Measurements from ENCODE around the gene NPHP4.

NPHP4 gene

DNA sequence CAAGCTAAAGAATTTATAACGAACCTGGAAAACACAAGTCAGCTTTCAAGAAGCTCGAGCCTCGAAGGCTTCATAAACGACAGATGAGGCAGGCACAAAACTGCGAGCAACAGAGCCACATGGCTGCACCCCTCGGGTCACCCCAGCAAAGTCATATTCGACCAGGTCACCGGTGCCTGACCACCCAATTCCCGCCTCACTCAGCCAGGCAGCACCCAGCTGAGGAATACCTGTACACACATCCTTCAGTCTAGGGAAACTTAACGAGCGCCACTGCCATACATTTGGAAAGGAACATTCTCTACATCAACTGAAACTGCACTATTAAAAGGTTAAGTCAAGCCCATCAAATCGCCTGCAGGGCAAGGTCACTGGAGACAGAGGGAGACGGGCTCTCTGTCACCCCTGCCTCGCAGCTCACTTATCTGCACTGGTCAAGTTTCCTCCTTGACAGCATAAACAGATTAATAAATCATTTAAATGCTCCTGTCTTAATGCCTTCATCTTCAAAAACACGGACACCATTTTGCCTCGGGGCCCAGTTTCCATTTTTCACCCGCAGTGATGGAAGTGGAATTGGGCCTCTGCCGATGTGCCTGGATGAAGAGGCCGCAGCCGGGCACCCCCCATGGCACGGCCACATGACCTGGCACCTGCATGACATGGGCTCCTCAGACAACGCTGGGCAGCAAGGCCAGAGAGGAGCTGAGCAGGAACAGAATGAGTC, 20.6 kb downstream of the NPHP4 start:
- no peak for DNase-seq (ENCODE audit: low spot score)

DNA sequence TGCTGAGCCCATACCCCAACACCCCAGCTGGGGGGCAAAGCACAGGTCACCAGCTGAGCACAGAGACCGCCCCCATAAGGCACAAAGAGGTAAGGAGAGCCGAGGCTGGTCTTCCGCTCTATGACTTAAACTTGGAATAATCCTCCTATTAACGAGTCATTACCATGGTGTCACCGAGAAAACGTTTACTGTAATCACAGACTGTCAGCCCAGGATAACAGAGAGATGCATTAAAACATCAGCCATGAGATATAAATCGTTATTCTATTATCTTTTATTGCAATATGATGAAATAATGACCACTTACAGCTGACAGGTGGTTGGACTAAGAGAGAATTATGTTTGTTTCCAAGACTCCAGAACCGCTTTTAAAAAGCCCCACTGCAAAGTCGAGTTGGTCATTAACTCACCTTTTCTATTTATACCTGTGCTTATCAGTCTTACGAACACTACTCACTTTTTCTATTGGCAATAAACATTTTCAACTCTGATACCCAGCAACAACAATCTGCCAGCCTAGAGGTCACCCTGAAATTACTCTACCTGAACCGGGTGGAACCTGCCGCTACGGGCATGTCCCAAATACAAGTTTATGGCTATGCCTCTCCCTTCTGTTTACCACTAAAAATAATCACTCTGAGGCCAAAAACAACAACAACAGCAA, 21.5 kb downstream of the NPHP4 start:
- DNase-seq (ENCODE audit: low spot score): no peak

DNA sequence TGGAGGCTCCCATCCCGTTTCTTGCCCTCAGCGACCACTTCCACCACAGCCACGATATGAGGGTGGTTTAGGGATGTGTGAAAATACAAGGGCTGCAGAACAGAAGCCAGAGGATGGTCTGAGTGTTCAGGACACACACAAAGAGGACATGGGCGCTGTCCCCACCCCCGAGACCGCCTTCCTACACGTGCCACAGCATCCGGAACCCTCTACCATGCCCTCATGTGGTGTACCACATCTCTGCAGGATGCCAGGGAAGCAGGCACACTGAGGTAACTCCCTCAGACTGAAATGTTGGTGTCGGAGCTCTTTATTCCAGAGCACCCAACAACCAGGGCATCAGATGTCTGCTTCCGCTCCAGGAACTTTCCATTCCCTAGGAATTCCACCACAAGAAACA, 23.1 kb downstream of the NPHP4 start:
- no peak for DNase-seq (ENCODE audit: low spot score)

DNA sequence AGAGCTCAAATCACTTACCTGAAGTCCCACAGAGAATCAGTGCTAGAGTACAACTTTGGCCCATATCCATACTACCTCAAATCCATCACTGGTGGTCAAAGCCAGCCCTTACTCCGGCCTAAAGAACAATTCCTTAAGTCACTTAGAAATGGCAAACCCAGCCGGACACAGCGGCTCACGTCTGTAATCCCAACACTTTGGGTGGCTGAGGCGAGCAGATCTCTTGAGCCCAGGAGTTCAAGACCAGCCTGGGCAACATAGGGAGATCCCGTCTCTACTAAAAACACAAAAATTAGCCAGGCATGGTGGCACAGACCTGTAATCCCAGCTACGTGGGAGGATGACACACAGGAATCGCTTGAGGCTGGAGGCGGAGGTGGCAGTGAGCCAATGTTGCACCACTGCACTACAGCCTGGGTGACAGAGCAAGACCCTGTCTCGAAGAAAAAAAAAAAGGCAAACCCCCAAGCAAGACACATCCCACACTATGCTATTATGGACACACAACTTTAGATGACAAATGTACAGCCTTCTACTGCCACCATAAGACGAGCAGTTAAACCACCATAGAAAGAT, 24.0 kb downstream of the NPHP4 start:
- no peak for DNase-seq (ENCODE audit: low spot score)

DNA sequence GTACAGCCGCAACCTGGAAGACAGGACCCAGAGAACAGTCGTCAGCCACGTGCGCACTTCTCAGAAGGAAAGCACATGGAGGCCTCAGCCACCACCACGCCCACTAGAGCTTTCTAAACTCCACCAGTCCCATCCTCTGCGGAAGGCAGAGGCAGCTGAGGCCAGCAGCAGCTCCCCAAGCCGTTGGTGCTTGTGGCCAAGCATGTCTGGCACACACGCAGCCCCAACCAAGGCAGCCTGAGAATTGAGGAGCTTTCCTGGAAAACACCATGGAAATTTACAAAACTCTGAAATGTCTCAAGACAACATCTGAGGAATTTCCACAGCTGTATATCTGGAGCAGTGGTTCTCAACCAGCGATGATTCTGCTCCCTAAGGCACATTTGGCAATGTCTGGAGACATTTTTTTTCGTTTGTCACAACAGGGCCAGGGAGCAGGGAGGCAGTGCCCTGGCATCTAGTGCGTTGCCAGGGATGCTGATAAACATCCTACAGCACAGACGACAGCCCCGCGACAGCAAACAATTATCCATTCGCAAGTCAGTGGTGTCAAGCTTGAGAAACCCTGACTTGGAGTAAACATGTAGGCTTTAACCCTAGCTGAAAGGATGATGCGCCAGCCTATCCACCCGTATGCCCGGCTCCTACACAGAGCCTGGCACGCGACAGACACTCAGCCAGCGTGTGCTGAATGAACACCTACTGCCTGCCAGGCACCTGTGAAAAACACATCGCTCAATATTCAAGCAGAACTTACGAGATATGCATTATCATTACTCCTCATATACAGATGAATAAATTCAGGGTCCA, 24.7 kb downstream of the NPHP4 start:
- peak; percentile 30 for DNase-seq (ENCODE audit: low spot score)

DNA sequence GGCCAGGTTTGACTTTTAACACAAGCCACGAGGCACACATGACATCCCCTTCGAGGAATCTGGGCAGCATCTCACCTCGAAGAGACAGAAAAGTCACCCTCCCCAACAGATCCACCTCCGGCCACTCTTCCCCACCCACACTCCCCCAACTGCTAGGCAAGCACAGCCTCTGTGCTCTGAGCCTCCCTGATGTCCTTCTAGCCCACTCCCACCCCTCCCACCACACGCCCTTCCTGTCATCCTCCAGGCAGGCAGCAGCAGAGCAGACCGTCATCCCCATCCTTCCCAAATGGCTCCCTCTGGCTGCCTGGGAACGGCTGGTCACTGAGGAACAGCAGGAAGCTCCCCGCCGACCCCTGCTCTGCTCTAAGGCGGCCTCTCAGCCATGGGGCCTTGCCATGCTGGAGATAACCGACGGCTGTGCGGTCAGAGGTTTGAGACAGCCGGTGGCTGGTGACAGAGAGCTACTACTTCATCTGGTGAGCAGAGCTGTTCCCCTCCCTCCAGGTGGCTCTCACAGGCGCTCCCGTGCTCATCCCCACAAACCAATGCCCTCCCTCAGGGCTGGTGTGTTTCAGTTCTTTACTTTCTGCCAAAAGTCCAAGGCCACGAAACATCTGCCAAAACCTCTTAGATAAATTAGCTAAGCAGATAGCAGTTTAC, 25.6 kb downstream of the NPHP4 start:
- DNase-seq (ENCODE audit: low spot score): no peak

DNA sequence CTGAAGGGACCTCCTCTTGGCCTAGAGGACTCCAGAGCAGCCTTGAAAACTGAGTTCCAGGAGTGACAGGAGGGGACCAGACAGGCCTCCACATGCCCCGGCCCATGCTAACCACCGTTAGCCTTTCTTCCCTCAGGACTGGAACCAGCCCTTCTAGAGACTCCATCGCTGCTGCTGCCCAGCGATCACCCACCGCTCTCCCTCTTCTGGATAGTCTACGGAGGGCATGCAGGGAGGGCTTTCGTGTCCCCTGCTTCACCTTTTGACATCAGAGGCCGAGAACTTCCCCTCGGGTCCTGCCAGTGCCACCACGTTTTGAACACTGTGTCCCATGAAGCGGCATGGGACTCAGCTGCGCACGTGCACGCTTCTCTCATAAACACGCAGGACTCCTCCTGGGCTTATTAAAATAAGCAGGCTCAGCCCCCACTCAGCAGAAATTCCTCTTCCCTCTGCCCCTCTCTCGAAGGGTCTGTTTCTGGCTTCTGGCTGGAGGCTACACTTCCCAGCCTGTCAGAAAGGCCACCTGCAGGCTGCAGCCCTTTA, 26.6 kb downstream of the NPHP4 start:
- no peak for DNase-seq (ENCODE audit: low spot score)

DNA sequence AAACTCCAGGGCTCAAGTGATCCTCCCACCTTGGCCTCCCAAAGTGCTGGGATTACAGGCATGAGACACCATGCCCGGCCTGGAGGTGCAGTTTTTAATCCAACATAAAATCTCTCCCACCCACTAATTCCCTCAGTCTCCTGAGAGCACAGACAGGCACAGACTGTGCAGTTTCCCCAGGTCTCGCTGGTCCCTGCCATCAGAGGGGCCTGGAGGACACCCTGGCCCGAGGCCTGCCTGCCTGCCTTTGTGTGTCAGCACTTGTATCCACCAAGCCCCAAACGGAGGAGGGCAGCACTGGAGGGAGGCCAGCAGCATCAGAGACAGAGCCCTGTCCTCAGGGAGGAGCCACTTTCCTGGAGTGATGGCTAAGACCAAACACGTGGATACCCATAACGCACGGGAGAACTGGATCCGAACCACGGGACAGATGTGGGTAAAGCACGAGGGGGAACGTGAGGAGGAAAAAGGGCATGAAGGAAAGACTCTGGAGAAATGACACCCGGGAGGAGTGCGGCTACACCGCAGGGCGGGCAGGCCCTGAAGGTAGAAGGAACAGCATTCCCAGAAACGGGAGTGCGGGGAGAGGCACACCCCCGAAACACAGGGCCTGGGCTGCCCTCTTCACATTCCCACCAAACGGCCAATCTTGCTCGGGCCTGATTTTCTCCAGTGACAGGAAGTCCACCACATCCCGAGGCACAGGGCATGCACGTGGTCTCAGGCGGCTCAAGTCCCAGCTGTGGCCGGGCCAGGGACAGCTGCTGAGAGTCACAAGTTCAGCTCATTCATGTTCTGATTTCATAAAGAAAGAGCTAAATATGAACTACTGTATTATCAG, 29.7 kb downstream of the NPHP4 start:
- no peak for DNase-seq (ENCODE audit: low spot score)

DNA sequence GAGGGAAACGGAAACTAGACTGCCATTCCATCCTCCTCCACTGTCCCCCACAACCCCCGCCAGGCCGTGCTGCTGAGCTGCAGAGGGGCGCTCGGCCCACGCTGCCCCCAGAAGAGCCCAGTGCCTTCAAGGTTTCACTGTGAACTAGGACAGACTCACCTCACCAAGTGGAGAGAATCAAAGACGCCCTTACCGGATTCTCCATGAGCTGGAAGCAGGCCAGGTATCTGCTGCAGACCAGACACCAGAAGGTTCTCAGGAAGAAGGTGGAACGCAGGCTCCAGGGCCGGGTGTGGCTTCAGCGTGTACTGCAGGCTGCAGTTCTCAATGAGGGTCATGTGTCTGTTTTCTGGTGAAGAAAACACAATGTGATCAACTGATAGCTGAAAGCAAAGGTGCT, 30.6 kb downstream of the NPHP4 start:
- DNase-seq (ENCODE audit: low spot score): no peak

DNA sequence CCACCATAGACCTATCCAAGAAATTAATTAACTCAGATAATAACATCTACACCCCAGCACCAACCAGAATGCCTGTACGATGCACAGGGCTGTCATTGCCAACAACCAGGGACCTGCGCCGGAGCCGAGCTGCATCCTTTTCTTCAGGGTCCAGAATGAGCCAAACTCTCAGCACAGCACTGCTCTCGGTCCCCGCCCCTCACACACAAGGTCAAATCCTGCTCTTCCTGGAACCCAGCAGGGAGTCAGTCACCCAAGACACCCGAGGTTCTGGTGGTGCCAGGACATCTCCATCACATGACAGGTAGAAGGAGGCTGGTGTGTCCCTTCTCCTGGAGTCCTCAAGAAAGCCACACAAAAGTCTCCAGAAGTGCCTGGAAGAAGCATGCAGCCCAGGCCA, 31.9 kb downstream of the NPHP4 start:
- no peak for DNase-seq (ENCODE audit: low spot score)

DNA sequence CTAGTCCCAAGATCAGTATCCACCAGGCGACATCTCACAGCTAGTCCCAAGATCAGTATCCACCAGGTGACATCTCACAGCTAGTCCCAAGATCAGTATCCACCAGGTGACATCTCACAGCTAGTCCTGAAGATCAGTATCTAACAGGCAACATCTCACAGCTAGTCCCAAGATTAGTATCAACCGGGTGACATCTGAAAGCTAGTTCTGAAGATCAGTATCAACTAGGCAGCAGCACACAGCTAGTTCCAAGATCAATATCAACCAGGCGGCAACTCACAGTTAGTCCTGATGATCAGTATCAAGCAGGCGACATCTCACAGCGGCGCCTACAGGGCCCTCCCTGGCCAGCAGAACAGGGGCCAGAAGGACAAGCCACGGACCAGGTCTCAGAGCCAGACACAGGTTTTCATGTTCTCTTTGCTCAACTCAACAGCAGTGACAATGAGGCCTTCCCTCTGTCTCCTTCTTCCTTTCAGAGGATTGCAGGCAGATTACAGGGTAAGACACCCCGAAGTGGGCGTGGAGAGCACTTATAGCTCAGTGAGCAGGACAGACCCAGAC, 32.5 kb downstream of the NPHP4 start:
- DNase-seq (ENCODE audit: low spot score): no peak

DNA sequence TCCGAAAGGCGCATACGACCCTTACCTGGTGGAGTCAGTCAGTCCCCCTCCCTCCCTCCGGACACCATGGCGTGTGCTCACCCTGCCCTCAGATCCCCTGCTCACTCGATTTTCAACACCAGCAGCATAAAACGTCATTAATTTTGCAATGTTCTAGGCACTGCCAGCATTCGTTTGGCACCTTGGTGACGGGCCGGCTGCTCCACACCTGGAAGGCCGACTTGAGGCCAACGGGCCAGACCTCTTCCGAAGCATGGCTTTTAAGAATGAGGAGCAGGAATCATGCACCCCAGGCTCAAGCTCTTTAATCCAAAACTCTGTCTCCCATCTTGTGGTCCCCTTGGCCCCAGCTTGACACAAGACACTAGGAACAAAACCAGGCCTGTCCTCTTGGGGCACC, 33.1 kb downstream of the NPHP4 start:
- no peak for DNase-seq (ENCODE audit: low spot score)

DNA sequence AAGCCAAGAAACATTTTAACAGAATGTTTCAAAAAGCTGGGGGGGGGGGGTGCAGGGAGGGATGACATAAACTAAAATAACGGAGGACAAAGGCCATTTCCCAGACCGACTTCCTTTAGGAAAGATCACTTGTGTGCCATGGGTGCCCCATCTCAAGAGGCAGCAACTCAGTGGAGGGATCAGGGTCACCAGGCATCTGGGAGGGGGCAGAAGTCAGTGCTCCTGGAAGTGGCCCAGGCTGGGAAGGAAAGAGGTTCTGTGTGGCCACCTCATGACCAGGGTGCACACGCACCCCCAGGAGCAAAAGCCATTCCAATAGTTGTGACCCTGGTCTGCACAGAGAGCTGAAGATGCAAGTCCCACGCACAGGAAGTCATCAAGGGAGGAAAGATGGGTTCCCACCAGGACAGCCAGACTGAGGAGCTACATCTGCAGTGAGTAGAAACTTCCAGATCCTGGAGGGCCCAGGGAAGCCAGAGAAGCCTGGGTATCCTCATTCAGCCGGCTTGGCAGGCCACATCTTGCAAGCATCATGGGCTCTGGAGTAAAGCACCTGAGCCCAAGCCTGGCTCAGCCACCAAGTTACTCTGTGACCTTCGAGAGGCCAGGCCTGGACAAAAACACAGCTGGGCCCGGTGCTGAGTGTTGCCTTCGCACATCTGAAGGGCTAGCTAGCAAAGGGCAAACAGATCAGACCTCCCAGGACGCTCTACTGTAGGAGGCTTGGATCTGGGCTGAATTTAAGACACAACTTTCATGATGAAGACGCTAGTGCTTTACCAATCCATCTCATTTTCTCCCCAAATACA, 36.0 kb downstream of the NPHP4 start:
- no peak for DNase-seq (ENCODE audit: low spot score)

DNA sequence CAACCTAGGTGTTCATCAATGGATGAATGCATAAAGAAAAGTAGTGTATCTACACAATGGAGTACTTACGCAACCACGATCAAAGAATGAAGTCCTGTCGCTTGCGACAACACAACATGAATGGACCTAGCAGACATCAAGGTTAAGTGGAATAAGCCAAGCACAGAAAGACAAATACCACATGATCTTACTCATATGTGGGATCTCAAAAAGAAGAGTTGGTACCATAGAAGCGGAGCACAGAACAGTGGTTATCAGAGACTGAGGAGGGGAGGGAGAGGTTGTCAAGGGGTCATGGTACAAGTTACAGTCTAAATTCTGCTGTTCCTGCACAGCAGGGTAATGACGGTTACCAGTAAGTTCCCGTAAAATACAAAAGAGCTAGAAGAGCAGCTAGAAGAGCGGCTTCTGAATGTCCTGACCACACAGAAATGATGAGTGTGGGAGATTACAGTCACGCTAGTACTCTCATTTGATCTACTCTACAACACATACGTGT, 36.7 kb downstream of the NPHP4 start:
- DNase-seq (ENCODE audit: low spot score): no peak

DNA sequence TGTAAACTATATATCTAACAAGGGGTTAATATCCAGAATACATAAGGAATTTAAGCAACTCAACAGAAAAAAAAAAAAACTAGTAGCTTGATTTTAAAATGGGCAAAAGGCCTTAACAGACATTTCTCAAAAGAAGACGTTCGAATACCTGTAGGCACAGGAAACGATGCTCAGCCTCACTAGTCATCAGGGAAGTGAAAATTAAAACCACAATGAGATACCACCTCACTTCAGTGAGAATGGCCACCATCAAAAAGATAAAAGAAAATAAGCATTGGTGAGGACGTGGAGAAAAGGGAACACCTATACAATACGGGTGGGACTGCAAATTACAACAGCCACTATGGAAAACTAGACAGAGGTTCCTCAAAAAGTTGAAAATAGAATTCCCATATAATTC, 37.3 kb downstream of the NPHP4 start:
- DNase-seq (ENCODE audit: low spot score): no peak

DNA sequence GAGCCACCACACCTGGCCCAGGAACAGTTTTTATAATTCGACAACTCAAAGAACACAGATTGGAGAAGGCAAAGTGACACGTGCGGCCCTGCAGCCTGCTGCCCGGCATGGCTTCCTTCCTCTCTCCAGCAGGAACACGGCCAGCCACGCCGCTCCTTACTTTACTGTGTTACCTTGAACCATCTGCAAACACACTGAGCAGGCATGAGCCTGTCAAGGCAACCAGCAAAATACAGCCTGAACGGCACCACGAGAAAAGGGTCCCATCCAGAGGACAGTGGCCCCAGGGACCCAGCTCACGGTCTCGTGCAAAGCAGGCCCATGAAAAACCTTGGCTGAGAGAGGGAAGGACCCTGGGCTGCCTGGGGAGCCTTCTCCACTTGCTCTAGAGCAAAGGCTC, 38.8 kb downstream of the NPHP4 start:
- DNase-seq (ENCODE audit: low spot score): no peak

DNA sequence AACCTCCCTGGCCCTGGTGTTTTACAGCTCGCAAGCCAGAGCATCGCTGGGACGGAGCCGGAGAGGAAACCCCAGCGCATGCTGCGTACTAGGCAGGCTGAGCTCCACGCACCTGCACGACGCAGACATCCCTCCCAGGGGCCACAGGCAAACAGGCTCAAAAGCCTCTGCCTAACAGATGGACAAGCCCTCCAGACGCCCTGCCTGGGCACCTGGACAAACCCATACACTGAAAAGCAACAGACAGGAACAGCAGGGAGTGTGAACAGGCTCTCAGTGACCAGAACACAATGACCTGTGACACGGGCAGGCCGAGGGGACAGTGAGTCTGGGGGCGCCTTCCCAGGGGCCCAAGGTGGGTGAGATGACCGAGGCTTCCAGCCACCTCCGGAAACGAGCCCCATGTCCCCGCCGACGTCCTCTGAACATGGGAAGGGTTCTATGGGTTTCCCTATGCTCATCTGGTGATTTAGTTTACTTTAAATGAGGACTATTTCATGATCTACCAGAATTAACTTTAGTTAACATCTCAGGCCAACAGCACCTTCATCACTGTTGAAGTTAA, 40.3 kb downstream of the NPHP4 start:
- DNase-seq (ENCODE audit: low spot score): no peak

DNA sequence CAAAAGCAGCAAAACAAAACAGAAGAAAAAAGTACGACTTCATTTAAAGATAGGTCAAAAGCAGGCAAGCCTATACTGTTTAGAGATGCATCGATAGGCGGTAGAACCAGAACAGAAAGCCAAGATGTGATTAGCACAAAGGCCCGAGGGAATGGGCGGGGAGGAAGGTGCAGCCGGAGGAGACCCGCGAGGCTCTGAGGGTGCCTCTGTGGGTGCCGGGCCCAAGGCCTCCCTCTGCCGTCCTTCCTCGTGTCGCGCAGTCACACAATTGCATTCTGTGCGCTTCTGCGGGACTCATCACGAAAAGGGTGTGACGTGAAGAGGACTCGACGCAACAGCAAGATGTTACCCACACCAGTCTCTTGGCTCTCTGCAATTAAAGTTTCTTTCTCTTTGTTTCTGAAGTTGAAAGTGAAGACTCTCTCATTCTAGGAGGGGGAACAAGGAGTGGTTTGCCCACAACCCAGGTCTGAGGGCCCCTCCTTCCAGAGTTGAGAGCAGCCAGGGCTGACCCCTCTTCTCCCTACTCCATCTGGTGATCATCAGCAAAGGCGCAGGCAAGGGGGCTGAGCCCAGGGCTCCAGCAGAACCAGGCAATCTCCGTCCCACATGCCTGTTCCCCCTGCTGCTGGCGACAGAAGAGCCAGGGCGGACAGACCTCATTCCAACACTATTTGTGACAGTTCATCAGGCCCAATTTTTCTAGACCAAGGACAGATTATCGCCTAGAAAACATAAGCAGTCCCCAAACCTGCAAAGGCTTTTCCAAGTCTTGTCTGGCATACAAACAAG, 41.0 kb downstream of the NPHP4 start:
- DNase-seq (ENCODE audit: low spot score): no peak
